GM12891 (cell line): Measurements from ENCODE around the gene PLEKHD1.

Experiments
- POLR2A ChIP-seq: IDR thresholded peaks from 2 replicates; pipeline ENCODE4 v1.6.1; 2011; ENCODE audit warnings: low read depth, low read length, control low read depth
- POLR2AphosphoS5 ChIP-seq: IDR thresholded peaks from 2 replicates; pipeline ENCODE4 v1.6.1; 2011; ENCODE audit warnings: low read depth, low read length, control low read depth
- SPI1 ChIP-seq: IDR thresholded peaks from 2 replicates; pipeline ENCODE4 v1.6.1; 2011; ENCODE audit warnings: low read depth, low read length, control low read depth
- TAF1 ChIP-seq: IDR thresholded peaks from 2 replicates; pipeline ENCODE4 v1.6.1; 2011; ENCODE audit warnings: low read depth, low read length, control low read depth

GRCh38 chr14:69538766-69539165 lies 54.2 kb downstream of the PLEKHD1 start:
- TF ChIP-seq POLR2A, result no peak
- no peak for TF ChIP-seq POLR2AphosphoS5
- TF ChIP-seq SPI1, result no peak
- TF ChIP-seq TAF1, result no peak
